ENCODE data around the gene LKAAEAR1.
A peak's percentile ranks its signal among the peaks of the same experiment; 100 is the strongest.
"Not testable (repeated sequence)": the region's sequence is repeated elsewhere in the genome, so short reads cannot be mapped to it uniquely, and the experiment has no call there.

LKAAEAR1 gene

DNA sequence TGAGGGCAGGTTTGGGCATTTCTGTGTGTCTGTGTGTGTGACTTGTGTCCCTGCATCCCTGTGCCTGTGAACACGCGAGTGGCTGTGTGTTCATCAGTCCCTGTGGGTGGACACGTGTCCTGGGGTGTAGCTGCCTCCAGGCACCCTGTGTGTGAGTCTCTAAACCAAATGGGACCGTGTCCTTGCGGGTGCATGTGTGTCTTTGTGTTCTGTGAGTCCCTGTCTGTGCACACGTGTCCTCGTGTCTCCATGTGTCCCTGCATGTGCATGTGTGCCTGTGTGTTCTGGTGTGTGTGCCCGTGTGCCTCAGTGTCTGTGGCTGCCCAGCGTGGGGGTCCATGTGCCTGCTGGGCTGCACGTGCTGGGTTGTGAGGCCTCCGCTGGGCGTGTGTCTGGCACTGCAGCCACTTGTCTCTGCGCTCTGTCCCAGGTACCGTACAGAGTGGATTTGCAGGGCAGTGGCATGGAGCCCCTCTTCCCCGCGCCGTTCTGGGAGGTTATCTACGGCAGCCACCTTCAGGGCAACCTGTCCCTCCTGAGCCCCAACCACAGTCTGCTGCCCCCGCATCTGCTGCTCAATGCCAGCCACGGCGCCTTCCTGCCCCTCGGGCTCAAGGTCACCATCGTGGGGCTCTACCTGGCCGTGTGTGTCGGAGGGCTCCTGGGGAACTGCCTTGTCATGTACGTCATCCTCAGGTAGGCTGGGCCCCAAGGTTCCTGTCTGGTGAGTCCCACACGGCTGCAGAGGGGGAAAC is 8.2 kb upstream of the LKAAEAR1 start:
- Histone ChIP-seq H3K27ac (ENCODE audit: low read length) (no peak overlapping the region), H3K4me3 (ENCODE audit: low read depth in 1 of 2, low read length in 2 of 2) (no peak overlapping the region), H3K9me3 (ENCODE audit: control insufficient read depth in 1 of 2, low read length in 2 of 2) (peaks cover 0 to 4% of the 10 kb centered on the region in 2 donors), H3K4me1 (ENCODE audit: control insufficient read depth in 1 of 2, insufficient read depth in 2 of 2, low read length in 2 of 2) (no peaks in the 10 kb centered on the region), H3K27me3 (ENCODE audit: low read depth, low read length) (no peaks in the 10 kb centered on the region), H3K36me3 (ENCODE audit: control insufficient read depth in 1 of 2, insufficient read depth in 2 of 2, low read length in 2 of 2) (no peaks in the 10 kb centered on the region)

DNA sequence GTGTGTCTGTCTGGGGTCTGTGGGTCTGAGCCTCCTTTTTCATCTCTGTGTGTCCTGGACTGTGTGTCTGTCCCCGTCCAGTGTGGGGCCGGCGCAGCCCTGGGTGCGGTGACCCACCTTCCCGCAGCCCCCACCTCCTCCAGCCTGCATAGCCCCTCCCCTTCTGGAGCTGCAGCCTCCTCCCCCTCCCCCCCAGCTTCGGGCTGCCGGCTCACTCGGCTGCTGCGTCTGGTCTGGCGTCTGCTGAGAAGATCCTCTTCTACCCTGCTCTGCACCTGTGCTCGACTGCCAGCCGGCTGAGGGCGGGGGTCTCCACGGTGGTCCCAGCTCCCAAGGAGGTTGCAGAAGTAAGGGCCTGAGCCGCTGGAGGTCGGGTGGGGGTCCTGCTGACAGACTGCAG is 7.6 kb upstream of the LKAAEAR1 start:
- no peaks in the 10 kb centered on the region for H3K4me1 ChIP-seq (ENCODE audit: control insufficient read depth in 1 of 2, insufficient read depth in 2 of 2, low read length in 2 of 2)
- peaks cover 0 to 7% of the 10 kb centered on the region in 2 donors for H3K9me3 ChIP-seq (ENCODE audit: control insufficient read depth in 1 of 2, low read length in 2 of 2)
- no peak overlapping the region for H3K4me3 ChIP-seq (ENCODE audit: low read depth in 1 of 2, low read length in 2 of 2)
- H3K27ac ChIP-seq (ENCODE audit: low read length) = no peak overlapping the region
- H3K36me3 ChIP-seq (ENCODE audit: control insufficient read depth in 1 of 2, insufficient read depth in 2 of 2, low read length in 2 of 2) = no peaks in the 10 kb centered on the region
- H3K27me3 ChIP-seq (ENCODE audit: low read depth, low read length) = no peaks in the 10 kb centered on the region

DNA sequence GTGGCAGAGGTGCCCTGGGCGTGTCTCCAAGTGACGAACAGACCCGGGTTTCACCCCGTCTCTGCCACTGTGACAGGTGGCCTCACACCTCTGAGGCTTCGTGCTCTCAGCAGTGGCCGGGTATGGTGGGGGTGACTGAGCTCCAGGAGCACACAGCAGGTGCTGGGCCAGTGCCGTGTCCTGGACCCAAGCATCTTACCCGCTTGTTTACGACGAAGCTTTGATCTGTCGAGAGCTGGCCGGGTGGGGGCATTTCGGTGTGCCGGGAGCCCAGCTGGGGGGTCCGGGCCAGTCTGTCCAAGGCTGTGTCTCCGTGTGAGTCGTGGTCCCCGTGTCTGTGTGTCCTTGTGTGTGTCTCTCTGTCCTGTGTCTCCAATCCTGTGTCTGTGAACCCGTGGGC is 7.1 kb upstream of the LKAAEAR1 start:
- Histone ChIP-seq H3K36me3 (ENCODE audit: control insufficient read depth in 1 of 2, insufficient read depth in 2 of 2, low read length in 2 of 2) (no peaks in the 10 kb centered on the region), H3K4me3 (ENCODE audit: low read depth in 1 of 2, low read length in 2 of 2) (no peak overlapping the region), H3K9me3 (ENCODE audit: control insufficient read depth in 1 of 2, low read length in 2 of 2) (peaks cover 0 to 7% of the 10 kb centered on the region in 2 donors), H3K4me1 (ENCODE audit: control insufficient read depth in 1 of 2, insufficient read depth in 2 of 2, low read length in 2 of 2) (no peaks in the 10 kb centered on the region), H3K27ac (ENCODE audit: low read length) (no peak overlapping the region), H3K27me3 (ENCODE audit: low read depth, low read length) (no peaks in the 10 kb centered on the region)

DNA sequence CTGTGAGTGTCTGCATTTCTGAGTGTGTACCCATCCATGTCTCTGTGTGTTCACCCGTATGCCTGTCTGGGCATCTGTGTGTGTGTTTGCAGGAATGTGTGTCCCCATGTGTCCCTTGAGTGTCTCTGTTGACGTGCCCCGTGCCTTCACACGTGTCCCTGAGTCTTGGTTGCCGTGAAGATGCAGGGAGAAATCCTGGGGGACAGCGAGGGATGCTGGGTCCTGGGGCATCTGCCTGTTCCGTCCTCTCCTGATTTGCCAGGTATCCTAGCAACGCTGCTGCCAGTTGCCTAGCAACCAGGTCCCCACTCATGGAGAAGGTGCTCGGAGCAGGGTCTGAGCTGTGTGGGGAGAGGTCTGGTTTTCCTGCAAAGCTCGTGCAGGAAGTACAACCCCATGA is 6.0 kb upstream of the LKAAEAR1 start:
- no peak overlapping the region for H3K4me3 ChIP-seq (ENCODE audit: low read depth in 1 of 2, low read length in 2 of 2)

DNA sequence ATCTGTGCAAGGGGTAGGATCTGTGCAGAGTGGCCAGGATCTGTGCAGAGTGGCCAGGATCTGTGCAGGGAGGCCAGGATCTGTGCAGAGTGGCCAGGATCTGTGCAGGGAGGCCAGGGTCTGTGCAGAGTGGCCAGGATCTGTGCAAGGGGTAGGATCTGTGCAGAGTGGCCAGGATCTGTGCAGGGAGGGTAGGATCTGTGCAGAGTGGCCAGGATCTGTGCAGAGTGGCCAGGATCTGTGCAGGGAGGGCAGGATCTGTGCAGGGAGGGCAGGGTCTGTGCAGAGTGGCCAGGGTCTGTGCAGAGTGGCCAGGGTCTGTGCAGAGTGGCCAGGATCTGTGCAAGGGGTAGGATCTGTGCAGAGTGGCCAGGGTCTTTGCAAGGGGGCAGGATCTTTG is 4.4 kb upstream of the LKAAEAR1 start:
- H3K4me3 ChIP-seq (ENCODE audit: low read depth in 1 of 2, low read length in 2 of 2); H3K27ac ChIP-seq (ENCODE audit: low read length): not testable (repeated sequence)

More for the DNA sequence above, 6.0 kb upstream of the LKAAEAR1 start:
- Histone ChIP-seq H3K36me3 (ENCODE audit: control insufficient read depth in 1 of 2, insufficient read depth in 2 of 2, low read length in 2 of 2) (no peaks in the 10 kb centered on the region), H3K27me3 (ENCODE audit: low read depth, low read length) (peaks cover 1% of the 10 kb centered on the region), H3K27ac (ENCODE audit: low read length) (no peak overlapping the region), H3K4me1 (ENCODE audit: control insufficient read depth in 1 of 2, insufficient read depth in 2 of 2, low read length in 2 of 2) (no peaks in the 10 kb centered on the region), H3K9me3 (ENCODE audit: control insufficient read depth in 1 of 2, low read length in 2 of 2) (peaks cover 0 to 7% of the 10 kb centered on the region in 2 donors)

DNA sequence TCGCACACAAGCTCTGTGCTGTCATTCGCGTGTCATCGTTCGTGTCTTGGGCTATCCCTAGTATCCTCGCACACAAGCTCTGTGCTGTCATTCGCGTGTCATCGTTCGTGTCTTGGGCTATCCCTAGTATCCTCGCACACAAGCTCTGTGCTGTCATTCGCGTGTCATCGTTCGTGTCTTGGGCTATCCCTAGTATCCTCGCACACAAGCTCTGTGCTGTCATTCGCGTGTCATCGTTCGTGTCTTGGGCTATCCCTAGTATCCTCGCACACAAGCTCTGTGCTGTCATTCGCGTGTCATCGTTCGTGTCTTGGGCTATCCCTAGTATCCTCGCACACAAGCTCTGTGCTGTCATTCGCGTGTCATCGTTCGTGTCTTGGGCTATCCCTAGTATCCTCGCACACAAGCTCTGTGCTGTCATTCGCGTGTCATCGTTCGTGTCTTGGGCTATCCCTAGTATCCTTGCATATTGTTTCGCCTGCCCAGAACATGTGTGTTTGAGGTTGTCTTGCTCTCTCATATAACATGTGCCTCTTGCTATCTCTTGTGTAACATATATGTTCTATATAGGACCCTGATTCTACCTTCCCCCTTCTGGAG is 3.1 kb upstream of the LKAAEAR1 start:
- not testable (repeated sequence) for H3K36me3 ChIP-seq (ENCODE audit: control insufficient read depth in 1 of 2, insufficient read depth in 2 of 2, low read length in 2 of 2); H3K9me3 ChIP-seq (ENCODE audit: control insufficient read depth in 1 of 2, low read length in 2 of 2); H3K4me3 ChIP-seq (ENCODE audit: low read depth in 1 of 2, low read length in 2 of 2); H3K27ac ChIP-seq (ENCODE audit: low read length)
- Histone ChIP-seq H3K4me1 (ENCODE audit: control insufficient read depth in 1 of 2, insufficient read depth in 2 of 2, low read length in 2 of 2) (peaks cover 0 to 21% of the 10 kb centered on the region in 2 donors), H3K27me3 (ENCODE audit: low read depth, low read length) (peaks cover 14% of the 10 kb centered on the region)

More for the DNA sequence above, 4.4 kb upstream of the LKAAEAR1 start:
- Histone ChIP-seq H3K4me1 (ENCODE audit: control insufficient read depth in 1 of 2, insufficient read depth in 2 of 2, low read length in 2 of 2) (peaks cover 0 to 12% of the 10 kb centered on the region in 2 donors), H3K27me3 (ENCODE audit: low read depth, low read length) (peaks cover 14% of the 10 kb centered on the region)
- H3K9me3 ChIP-seq (ENCODE audit: control insufficient read depth in 1 of 2, low read length in 2 of 2); H3K36me3 ChIP-seq (ENCODE audit: control insufficient read depth in 1 of 2, insufficient read depth in 2 of 2, low read length in 2 of 2): not testable (repeated sequence)

DNA sequence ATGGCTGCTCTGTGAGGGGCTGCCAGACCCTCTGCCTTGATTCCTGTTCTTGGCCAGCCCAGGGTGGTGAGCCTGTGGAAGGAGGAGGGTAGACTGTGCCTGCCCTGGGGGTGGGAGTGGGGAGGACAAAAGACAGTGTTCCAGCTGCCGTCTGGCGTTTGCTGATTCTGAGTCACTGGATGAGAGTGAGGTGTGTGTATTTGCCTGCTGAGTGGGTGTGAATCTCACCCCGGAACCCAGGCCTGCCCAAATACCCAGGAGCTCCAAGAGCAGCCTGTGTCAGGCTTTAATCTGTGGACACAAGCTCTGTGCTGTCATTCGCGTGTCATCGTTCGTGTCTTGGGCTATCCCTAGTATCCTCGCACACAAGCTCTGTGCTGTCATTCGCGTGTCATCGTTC is 2.6 kb upstream of the LKAAEAR1 start:
- Histone ChIP-seq H3K4me1 (ENCODE audit: control insufficient read depth in 1 of 2, insufficient read depth in 2 of 2, low read length in 2 of 2) (peaks cover 0 to 26% of the 10 kb centered on the region in 2 donors), H3K27ac (ENCODE audit: low read length) (no peak overlapping the region), H3K9me3 (ENCODE audit: control insufficient read depth in 1 of 2, low read length in 2 of 2) (peaks cover 0 to 7% of the 10 kb centered on the region in 2 donors), H3K36me3 (ENCODE audit: control insufficient read depth in 1 of 2, insufficient read depth in 2 of 2, low read length in 2 of 2) (no peaks in the 10 kb centered on the region), H3K4me3 (ENCODE audit: low read depth in 1 of 2, low read length in 2 of 2) (no peak overlapping the region), H3K27me3 (ENCODE audit: low read depth, low read length) (peaks cover 14% of the 10 kb centered on the region)

DNA sequence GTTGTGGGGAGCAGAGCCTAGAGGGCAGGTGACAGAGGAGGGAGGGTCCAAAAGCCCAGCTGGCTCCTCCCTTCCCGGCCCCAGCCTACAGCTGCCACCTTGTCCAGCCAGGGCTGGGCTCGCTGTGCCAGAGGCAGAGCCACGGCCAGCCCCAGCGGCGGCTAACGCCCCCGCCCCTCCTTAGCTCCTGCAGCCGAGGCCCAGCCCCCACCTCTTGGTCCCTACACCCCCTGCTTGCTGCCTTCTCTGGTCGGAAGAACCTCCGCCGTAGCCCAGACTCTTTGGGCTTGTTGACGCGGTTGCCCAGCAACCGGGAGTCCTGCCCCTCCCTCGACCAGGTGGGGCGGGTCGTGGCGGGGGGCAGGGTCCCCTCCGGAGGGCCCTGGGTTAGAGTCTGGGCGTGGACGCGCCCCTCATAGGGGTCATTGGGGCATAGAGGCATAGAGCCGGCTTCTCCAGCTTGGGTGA is 521 bp upstream of the LKAAEAR1 start:
- Histone ChIP-seq H3K4me1 (ENCODE audit: control insufficient read depth in 1 of 2, insufficient read depth in 2 of 2, low read length in 2 of 2) (peaks cover 0 to 26% of the 10 kb centered on the region in 2 donors), H3K27me3 (ENCODE audit: low read depth, low read length) (peaks cover 14% of the 10 kb centered on the region), H3K4me3 (ENCODE audit: low read depth in 1 of 2, low read length in 2 of 2) (no peak overlapping the region), H3K36me3 (ENCODE audit: control insufficient read depth in 1 of 2, insufficient read depth in 2 of 2, low read length in 2 of 2) (no peaks in the 10 kb centered on the region), H3K9me3 (ENCODE audit: control insufficient read depth in 1 of 2, low read length in 2 of 2) (peaks cover 0 to 7% of the 10 kb centered on the region in 2 donors), H3K27ac (ENCODE audit: low read length) (no peak overlapping the region)

DNA sequence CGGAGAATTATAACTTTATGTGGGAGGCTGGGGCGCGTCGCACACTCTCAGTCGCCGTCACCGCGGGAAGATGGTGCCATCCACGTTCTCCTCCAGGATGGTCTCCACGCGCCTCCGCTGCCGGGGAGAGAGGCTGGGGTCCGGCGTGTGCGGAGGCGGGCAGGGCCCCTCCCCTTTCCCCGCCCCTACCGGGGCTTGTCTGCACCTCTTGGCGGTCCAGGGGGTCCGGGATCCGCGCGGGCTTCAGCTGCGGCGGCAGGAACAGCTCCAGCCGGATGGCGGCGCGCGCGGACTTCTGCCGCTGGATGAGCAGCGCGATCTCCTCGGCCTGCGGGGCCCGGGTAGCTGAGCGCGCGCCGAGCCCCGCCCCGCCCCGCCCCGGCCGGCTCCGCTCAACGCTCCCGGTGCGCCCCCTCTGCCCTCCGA is 807 bp downstream of the LKAAEAR1 start:
- peaks cover 8 to 36% of the 10 kb centered on the region in 2 donors for H3K4me1 ChIP-seq (ENCODE audit: control insufficient read depth in 1 of 2, insufficient read depth in 2 of 2, low read length in 2 of 2)

DNA sequence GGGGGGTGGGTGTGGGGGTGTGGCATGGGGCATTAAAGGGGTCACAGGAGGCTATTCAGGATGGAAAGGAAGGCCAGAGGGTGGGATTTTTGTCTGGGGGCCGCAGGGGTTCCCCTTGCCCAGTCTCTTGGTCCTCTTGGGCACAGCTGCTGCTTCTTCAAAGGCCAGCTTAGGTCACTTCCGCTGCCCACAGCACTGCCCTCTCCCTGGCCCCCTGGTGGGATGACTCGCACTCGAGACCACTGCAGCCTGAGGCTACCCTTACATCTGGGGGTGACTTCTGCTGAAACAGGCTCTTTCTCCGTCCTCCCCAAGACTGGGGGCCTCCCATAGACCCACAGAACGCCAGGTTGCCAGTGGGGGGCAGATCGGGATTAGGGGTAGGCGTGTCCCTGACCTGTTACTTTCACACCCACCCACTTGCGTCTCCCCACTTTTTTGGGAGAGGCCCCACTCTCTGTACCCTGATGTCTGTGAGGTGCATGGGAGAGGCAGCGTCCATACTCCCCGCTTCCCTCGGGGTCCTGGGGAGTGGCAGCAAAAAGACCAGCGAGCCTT is 1.3 kb downstream of the LKAAEAR1 start:
- Histone ChIP-seq H3K27ac (ENCODE audit: low read length) (no peak overlapping the region), H3K36me3 (ENCODE audit: control insufficient read depth in 1 of 2, insufficient read depth in 2 of 2, low read length in 2 of 2) (no peaks in the 10 kb centered on the region), H3K4me3 (ENCODE audit: low read depth in 1 of 2, low read length in 2 of 2) (peak overlapping the region in 1 of 2 donors; percentile 67), H3K27me3 (ENCODE audit: low read depth, low read length) (peaks cover 14% of the 10 kb centered on the region), H3K4me1 (ENCODE audit: control insufficient read depth in 1 of 2, insufficient read depth in 2 of 2, low read length in 2 of 2) (peaks cover 8 to 36% of the 10 kb centered on the region in 2 donors), H3K9me3 (ENCODE audit: control insufficient read depth in 1 of 2, low read length in 2 of 2) (peaks cover 0 to 7% of the 10 kb centered on the region in 2 donors)

More for the DNA sequence above, 807 bp downstream of the LKAAEAR1 start:
- H3K27me3 ChIP-seq (ENCODE audit: low read depth, low read length) = peaks cover 14% of the 10 kb centered on the region
- no peak overlapping the region for H3K27ac ChIP-seq (ENCODE audit: low read length)
- no peaks in the 10 kb centered on the region for H3K36me3 ChIP-seq (ENCODE audit: control insufficient read depth in 1 of 2, insufficient read depth in 2 of 2, low read length in 2 of 2)
- H3K4me3 ChIP-seq (ENCODE audit: low read depth in 1 of 2, low read length in 2 of 2) = peak overlapping the region in 1 of 2 donors; percentile 67
- H3K9me3 ChIP-seq (ENCODE audit: control insufficient read depth in 1 of 2, low read length in 2 of 2) = peaks cover 0 to 7% of the 10 kb centered on the region in 2 donors

DNA sequence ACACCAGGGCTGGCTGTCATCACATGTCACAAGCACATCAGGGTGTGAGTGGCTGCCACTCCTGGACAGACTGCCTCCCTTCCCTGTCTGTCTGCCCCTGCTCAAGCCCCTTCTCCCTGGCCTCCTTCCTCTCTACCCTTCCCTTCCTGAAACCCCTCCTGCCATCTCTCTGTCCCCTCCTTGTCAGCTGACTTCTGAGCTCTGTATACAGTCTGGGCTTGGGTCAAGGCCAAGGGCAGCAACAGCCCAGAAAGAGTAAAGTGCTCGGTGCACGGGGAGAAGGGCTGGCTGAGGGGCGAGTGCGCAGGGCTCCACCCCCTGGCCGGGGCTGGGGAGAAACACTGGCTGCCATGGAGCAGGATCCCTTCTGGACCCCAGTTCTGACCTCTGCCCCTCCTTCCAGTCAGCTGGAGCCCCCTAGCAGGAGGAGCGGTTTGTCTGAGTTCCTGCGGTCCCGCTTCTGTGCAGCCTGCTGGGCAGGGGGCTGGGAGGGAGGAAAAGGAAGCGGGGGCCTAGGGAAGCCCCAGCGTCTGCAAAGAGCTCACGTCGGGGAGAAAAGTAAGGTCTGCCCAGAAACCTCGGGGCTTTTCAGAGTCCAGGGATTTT is 2.0 kb downstream of the LKAAEAR1 start:
- Histone ChIP-seq H3K4me3 (ENCODE audit: low read depth in 1 of 2, low read length in 2 of 2) (no peak overlapping the region), H3K36me3 (ENCODE audit: control insufficient read depth in 1 of 2, insufficient read depth in 2 of 2, low read length in 2 of 2) (no peaks in the 10 kb centered on the region), H3K9me3 (ENCODE audit: control insufficient read depth in 1 of 2, low read length in 2 of 2) (peaks cover 0 to 2% of the 10 kb centered on the region in 2 donors), H3K27ac (ENCODE audit: low read length) (no peak overlapping the region), H3K27me3 (ENCODE audit: low read depth, low read length) (peaks cover 14% of the 10 kb centered on the region), H3K4me1 (ENCODE audit: control insufficient read depth in 1 of 2, insufficient read depth in 2 of 2, low read length in 2 of 2) (peaks cover 8 to 36% of the 10 kb centered on the region in 2 donors)
